ENCODE results near the gene KCND3. TPM values are rescaled to one million over a fixed set of nuclear protein-coding genes. Genes with fewer than 3 reads are reported as not detected.

KCND3 gene
- total RNA-seq, 1 donor from 2014 or later, result under 0.01 TPM

DNA sequence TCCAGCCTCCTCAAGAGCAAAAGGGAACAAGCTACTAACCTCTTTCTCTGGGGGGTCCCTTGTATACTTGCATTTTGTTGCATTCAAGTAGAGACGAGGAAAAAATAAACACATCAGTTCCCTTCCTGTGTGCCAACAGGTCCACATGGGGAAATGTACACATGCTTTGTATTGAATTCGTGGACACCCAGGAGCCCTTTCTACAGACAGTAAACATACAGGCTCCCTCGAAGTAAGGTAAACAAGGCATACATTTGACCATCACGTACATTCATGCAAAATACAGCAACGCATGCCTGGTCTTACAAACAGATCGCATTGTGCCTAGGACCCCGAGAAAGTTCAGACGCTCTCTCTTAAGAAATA is 1.1 kb downstream of the KCND3 start:
- Histone ChIP-seq H3K36me3 (ENCODE audit: control insufficient read depth, insufficient read depth, low read length) (no peaks in the 10 kb centered on the region), H3K4me3 (ENCODE audit: low read depth, low read length) (no peak overlapping the region), H3K27me3 (ENCODE audit: control insufficient read depth, insufficient read depth, low read length) (peaks cover 55% of the 10 kb centered on the region)
- DNase-seq (ENCODE audit: low read depth), result no peak
- no peak for TF ChIP-seq CTCF (IDR thresholded peaks at IDR 0.05; ENCODE audit: insufficient read depth, low read length, poor library complexity, severe bottlenecking)

DNA sequence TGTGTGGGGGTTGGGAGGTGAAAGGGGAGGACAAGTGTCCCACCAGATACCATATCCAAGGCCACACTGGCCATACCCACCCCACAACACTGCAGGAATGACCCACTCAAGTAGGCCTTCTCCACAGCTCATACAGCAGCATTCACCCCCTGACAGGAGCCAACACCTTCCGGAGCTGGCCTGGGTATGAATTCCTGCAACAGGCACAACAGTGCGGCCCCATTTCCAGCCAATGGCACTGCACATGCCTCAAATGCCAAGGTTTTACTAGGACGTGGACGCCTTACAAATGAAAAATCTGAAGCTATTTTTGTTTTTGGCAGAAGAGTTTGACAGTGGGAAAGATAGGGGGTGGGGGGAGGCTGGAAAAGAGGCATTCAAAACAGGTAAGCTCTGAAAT is 2.0 kb downstream of the KCND3 start:
- peaks cover 52% of the 10 kb centered on the region for H3K27me3 ChIP-seq (ENCODE audit: control insufficient read depth, insufficient read depth, low read length)
- no peak for TF ChIP-seq CTCF (IDR thresholded peaks at IDR 0.05; ENCODE audit: insufficient read depth, low read length, poor library complexity, severe bottlenecking)
- DNase-seq (ENCODE audit: low read depth), result no peak
- H3K4me3 ChIP-seq (ENCODE audit: low read depth, low read length), result no peak overlapping the region
- no peaks in the 10 kb centered on the region for H3K36me3 ChIP-seq (ENCODE audit: control insufficient read depth, insufficient read depth, low read length)

- no peak for TF ChIP-seq CTCF (IDR thresholded peaks at IDR 0.05; ENCODE audit: insufficient read depth, low read length, poor library complexity, severe bottlenecking)
- no peak for DNase-seq (ENCODE audit: low read depth)
- H3K27me3 ChIP-seq (ENCODE audit: control insufficient read depth, insufficient read depth, low read length), result peaks cover 16% of the 10 kb centered on the region
Observed at GRCh38 chr1:111983500-111983899, 6.0 kb downstream of the KCND3 start.

GRCh38 chr1:111982428-111982827 is 7.0 kb downstream of the KCND3 start:
- Histone ChIP-seq H3K27me3 (ENCODE audit: control insufficient read depth, insufficient read depth, low read length) (peaks cover 12% of the 10 kb centered on the region), H3K36me3 (ENCODE audit: control insufficient read depth, insufficient read depth, low read length) (no peaks in the 10 kb centered on the region), H3K4me3 (ENCODE audit: low read depth, low read length) (no peak overlapping the region)
- DNase-seq (ENCODE audit: low read depth), result no peak
- TF ChIP-seq CTCF (IDR thresholded peaks at IDR 0.05; ENCODE audit: insufficient read depth, low read length, poor library complexity, severe bottlenecking), result no peak

More at GRCh38 chr1:111983500-111983899, 6.0 kb downstream of the KCND3 start:
- Histone ChIP-seq H3K36me3 (ENCODE audit: control insufficient read depth, insufficient read depth, low read length) (no peaks in the 10 kb centered on the region), H3K4me3 (ENCODE audit: low read depth, low read length) (no peak overlapping the region)

GRCh38 chr1:111981871-111982270 is 7.6 kb downstream of the KCND3 start:
- Histone ChIP-seq H3K36me3 (ENCODE audit: control insufficient read depth, insufficient read depth, low read length) (no peaks in the 10 kb centered on the region), H3K4me3 (ENCODE audit: low read depth, low read length) (no peak overlapping the region), H3K27me3 (ENCODE audit: control insufficient read depth, insufficient read depth, low read length) (peaks cover 8% of the 10 kb centered on the region)
- TF ChIP-seq CTCF (IDR thresholded peaks at IDR 0.05; ENCODE audit: insufficient read depth, low read length, poor library complexity, severe bottlenecking), result no peak
- no peak for DNase-seq (ENCODE audit: low read depth)

GRCh38 chr1:111981090-111981489 is 8.4 kb downstream of the KCND3 start:
- Histone ChIP-seq H3K4me3 (ENCODE audit: low read depth, low read length) (no peak overlapping the region), H3K36me3 (ENCODE audit: control insufficient read depth, insufficient read depth, low read length) (no peaks in the 10 kb centered on the region), H3K27me3 (ENCODE audit: control insufficient read depth, insufficient read depth, low read length) (peaks cover 2% of the 10 kb centered on the region)
- DNase-seq (ENCODE audit: low read depth), result no peak
- TF ChIP-seq CTCF (IDR thresholded peaks at IDR 0.05; ENCODE audit: insufficient read depth, low read length, poor library complexity, severe bottlenecking), result no peak

Data from kidney epithelial cell (primary cell).